Lung (tissue), 12 donors: ENCODE results near the gene PDX1. TPM values are rescaled to one million over a fixed set of nuclear protein-coding genes. Genes with fewer than 3 reads are reported as not detected.
A peak's percentile ranks its signal among the peaks of the same experiment; 100 is the strongest.

ENCODE experiments used
- ATAC-seq: fragments of 200-7000 bp; cut with Tn5 transposase; one replicate; pipeline ENCODE4 v1.9.1; 2020; ENCODE audit warnings: moderate number of reproducible peaks; ENCODE audit not compliant: insufficient read depth, low FRiP score
- DNase-seq, 3 donors: peaks; one replicate each; pipeline ENCODE4 v3.0.0-alpha.2; 2013 to 2017
- H3K27ac ChIP-seq, 2 donors: one replicate each; pipeline ENCODE4 v1.5.1; 2013; ENCODE audit warnings: mild to moderate bottlenecking in 2 of 2, moderate library complexity in 2 of 2, control low read depth in 1 of 2, inconsistent platforms in 1 of 2, low read depth in 1 of 2, low read length in 1 of 2
- H3K27me3 ChIP-seq, 3 donors: one replicate each; pipeline ENCODE4 v1.5.1; 2013; ENCODE audit warnings: low read length in 2 of 3; ENCODE audit not compliant: control insufficient read depth in 3 of 3, insufficient read depth in 3 of 3
- H3K36me3 ChIP-seq, 4 donors: one replicate each; pipeline ENCODE4 v1.5.1; 2013; ENCODE audit warnings: low read length in 4 of 4, mild to moderate bottlenecking in 1 of 4, moderate library complexity in 1 of 4; ENCODE audit not compliant: control insufficient read depth in 4 of 4, insufficient read depth in 4 of 4
- H3K4me1 ChIP-seq, 5 donors: one replicate each; pipeline ENCODE4 v1.5.1; 2013; ENCODE audit warnings: low read length in 5 of 5, mild to moderate bottlenecking in 2 of 5, moderate library complexity in 1 of 5; ENCODE audit not compliant: control insufficient read depth in 5 of 5, insufficient read depth in 5 of 5
- H3K4me3 ChIP-seq: one replicate; pipeline ENCODE4 v1.5.1; 2013; ENCODE audit warnings: mild to moderate bottlenecking, control low read depth, moderate library complexity
- H3K9ac ChIP-seq, 2 donors: one replicate each; pipeline ENCODE4 v1.5.1; 2013; ENCODE audit warnings: low read length in 2 of 2, control low read depth in 1 of 2; ENCODE audit not compliant: insufficient read depth in 1 of 2
- H3K9me3 ChIP-seq, 4 donors: one replicate each; pipeline ENCODE4 v1.5.1; 2013; ENCODE audit warnings: low read length in 3 of 4, mild to moderate bottlenecking in 1 of 4, moderate library complexity in 1 of 4; ENCODE audit not compliant: control insufficient read depth in 4 of 4, insufficient read depth in 3 of 4
- CTCF ChIP-seq: IDR thresholded peaks from 2 replicates; pipeline ENCODE4 v1.5.1; 2012; ENCODE audit warnings: mild to moderate bottlenecking; ENCODE audit errors: control extremely low read depth, extremely low read depth
- WGBS, 2 donors: extraction: QIAGEN DNeasy Blood & Tissue Kit; methylation state at CpG; one replicate each; pipeline ENCODE4 v1.1.7; 2013; 5-methylcytosine and 5-hydroxymethylcytosine counted together
- polyA plus RNA-seq, 2 donors: library from polyadenylated mRNA; stranded (reverse); fragments of 200-250 nt; gene quantifications; one replicate each; pipeline ENCODE4 v1.2.1, GENCODE V29; 2013
- total RNA-seq, 2 donors: library from RNA; depleted of rRNA in 1 of 2; stranded (reverse); fragments of >200 nt in 1 of 2; gene quantifications; one replicate each; pipeline ENCODE4 v1.2.1, GENCODE V29; 2014 to 2021
- donor health status: control.
- donor health status: control.
- donor health status: Bipolar disorder and iron deficiency.
- donor health status: healthy.
- donor health status: DM: yes; HTN: yes; CAD: no.

PDX1 gene
- total and polyA plus RNA-seq, 4 donors: not detected

GRCh38 chr13:27918918-27919658 is 712 bp upstream of the PDX1 start:
- DNase-seq (peak in 1 of 3 donors; percentile 26), ATAC-seq (no peak)
- no peak overlapping the region for H3K9ac ChIP-seq
- H3K4me3 ChIP-seq: no peak overlapping the region
- no peaks in the 10 kb centered on the region for H3K36me3 ChIP-seq
- H3K4me1 ChIP-seq: peaks cover 0 to 23% (median 0%) of the 10 kb centered on the region in 5 donors
- 14 to 16% methylated on average over 23 of the region's 23 CpGs for WGBS, 2 donors
- H3K27me3 ChIP-seq: peaks cover 16 to 92% (median 84%) of the 10 kb centered on the region in 3 donors
- H3K27ac ChIP-seq: no peak overlapping the region
- TF ChIP-seq CTCF: no peak
- H3K9me3 ChIP-seq: peaks cover 0 to 16% (median 0%) of the 10 kb centered on the region in 4 donors

- no peak for TF ChIP-seq CTCF
- Histone ChIP-seq H3K4me1 (peaks cover 0 to 23% (median 0%) of the 10 kb centered on the region in 5 donors), H3K27me3 (peaks cover 21 to 88% (median 82%) of the 10 kb centered on the region in 3 donors), H3K9ac (no peak overlapping the region), H3K9me3 (peaks cover 0 to 16% (median 0%) of the 10 kb centered on the region in 4 donors), H3K4me3 (no peak overlapping the region), H3K36me3 (no peaks in the 10 kb centered on the region), H3K27ac (no peak overlapping the region)
- WGBS, 2 donors: 3 to 8% methylated on average over 11 of the region's 11 CpGs
- DNase-seq (no peak), ATAC-seq (no peak)
These were observed 204 bp upstream of the PDX1 start for GRCh38 chr13:27919659-27919933.

GRCh38 chr13:27920677-27921420 is 1.0 kb downstream of the PDX1 start:
- H3K4me1 ChIP-seq: peaks cover 0 to 23% (median 0%) of the 10 kb centered on the region in 5 donors
- peaks cover 18 to 87% (median 82%) of the 10 kb centered on the region in 3 donors for H3K27me3 ChIP-seq
- no peak overlapping the region for H3K27ac ChIP-seq
- ATAC-seq (no peak), DNase-seq (peak; percentile 38 to 57 (median 49))
- H3K9ac ChIP-seq: no peak overlapping the region
- peak overlapping the region; percentile 12 for H3K4me3 ChIP-seq
- H3K36me3 ChIP-seq: no peaks in the 10 kb centered on the region
- WGBS, 2 donors: 2% methylated on average over 39 to 40 of the region's 40 CpGs
- peaks cover 0 to 16% (median 0%) of the 10 kb centered on the region in 4 donors for H3K9me3 ChIP-seq
- TF ChIP-seq CTCF: no peak
